ENCODE measurements around the gene GRAP2.
"Not testable (repeated sequence)": the region's sequence is repeated elsewhere in the genome, so short reads cannot be mapped to it uniquely, and the experiment has no call there.

The GRAP2 gene

DNA sequence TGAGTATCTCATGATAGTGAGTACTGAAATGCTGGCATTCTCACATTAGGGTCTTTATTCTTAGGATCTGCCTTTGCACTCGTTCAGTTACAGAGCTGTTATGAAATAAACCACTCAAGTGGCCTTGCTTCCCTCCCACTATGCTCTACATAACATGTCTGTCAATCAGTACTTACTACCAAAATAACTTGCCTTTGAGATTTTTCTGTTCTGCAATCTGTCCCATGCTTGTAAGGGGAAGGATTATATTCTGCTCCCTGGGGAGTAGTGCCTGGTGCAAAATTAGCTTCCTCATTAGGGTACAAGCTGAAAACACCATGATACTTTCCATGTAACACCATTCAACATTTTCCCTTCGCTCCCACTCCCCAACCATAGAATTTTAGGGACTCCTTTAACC is 1.9 kb upstream of the GRAP2 start:
- DNase-seq = no peak

DNA sequence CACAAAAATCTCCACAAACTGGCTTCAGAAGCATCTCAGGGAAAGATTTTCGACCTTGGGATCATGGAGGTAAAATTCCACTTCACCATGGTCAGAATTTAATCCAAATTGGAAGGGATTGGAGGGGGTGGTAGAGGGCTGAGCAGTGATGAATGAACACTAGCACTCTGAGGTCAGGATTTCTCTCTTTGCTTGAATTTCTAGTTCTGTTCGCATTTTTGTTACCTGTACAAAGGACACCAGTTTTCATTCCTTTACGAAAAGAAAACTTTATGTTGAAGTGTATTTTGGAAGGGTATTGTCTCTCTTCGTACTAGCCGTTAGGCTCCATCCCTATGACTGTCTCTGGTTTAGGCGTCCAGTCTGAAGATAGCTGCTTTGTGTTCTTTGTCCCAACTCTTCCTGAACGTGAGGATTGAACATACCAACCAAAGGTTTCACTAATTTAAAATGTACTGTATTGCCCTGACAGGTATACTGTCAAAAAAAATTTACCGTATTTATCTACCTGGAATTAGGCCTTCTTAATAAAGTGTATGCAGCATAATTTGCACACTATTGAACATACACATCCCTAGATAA is 772 bp downstream of the GRAP2 start:
- DNase-seq = no peak

DNA sequence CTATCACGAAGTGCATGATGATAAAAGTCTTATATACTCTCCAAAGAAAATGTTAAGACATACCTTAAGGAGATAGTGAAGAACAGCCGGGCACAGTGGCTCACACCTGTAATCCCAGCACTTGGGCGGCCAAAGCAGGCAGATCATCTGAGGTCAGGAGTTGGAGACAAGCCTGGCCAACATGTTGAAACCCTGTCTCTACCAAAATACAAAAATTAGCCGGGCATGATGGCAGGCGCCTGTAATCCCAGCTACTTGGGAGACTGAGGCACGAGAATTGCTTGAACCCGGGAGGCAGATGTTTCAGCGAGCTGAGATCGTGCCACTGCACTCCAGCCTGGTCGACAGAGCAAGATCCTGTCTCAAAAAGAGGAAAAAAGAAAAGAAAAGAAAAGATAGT is 3.1 kb downstream of the GRAP2 start:
- not testable (repeated sequence) for DNase-seq

DNA sequence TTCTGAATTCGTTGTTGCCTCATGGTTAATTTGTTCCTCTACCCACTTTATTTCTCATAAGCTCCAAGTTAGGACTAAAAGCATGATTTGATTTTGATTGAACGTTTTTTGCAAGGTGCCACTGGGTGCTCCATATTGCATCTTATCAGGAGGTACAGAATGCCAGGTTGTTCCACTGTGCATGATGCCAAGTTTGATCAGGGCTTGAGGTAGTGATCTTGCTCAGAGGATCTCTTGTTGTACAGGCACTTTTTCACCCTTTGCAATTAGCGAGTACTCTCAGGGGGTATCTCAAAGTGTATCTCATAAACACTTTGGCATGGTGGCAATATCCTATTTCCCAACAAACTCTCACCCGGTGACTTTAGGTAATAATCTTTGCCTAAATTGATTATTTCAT is 4.0 kb downstream of the GRAP2 start:
- DNase-seq = no peak

DNA sequence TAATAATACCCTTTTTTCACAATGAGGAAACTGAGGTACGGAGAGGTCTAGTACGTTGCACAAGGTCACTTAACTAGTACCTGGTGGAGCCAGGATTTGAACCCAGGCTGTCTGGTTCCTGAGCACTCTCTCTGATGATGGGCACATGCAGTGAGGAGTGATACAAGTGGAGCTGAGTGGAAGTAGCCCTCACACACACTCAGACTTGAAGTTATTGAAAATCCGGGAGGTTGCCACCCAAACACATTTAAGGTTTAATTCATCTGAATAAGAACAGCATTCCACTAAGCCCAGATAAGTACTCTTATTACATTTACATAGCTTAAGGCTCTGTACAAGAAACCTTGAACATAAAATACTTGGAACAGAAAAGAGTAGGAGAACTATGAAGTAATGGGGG is 4.8 kb downstream of the GRAP2 start:
- DNase-seq = no peak

DNA sequence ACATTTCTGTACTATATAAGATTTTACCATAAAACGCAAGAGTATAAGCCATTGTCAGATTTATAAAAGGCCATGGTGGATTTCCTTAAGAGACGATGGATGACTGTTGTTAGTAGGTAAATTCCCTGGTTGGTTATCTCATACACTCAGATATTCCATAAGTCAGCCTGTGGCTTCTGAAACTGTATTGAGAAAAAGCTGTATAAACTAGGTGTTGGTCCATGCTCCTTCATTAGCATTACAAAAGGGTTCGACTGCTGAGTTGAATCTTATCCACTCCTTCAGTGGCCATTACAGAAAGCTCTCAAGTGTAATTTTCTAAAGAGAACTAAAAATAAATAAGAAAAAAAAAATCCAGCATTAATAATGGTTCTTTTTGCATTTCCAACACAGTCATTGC is 5.3 kb downstream of the GRAP2 start:
- DNase-seq = no peak

DNA sequence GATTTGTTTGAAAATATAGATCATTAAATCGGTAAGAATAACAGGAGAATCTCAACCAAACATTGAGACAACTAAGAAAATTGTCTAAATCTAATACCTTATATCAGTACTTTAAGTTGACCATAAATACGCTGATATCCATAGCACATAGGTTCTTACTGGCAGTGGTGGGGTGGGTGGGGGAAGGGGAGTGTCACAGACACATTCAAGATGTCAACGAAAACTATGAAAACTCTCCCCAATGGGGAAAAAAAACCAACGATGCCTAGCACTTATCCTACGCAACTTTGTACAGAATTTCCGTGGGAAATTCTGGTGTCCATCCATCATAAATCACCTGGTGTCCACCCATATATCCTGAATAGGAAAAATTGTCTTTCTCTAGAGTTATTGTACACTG is 6.2 kb downstream of the GRAP2 start:
- DNase-seq = no peak

DNA sequence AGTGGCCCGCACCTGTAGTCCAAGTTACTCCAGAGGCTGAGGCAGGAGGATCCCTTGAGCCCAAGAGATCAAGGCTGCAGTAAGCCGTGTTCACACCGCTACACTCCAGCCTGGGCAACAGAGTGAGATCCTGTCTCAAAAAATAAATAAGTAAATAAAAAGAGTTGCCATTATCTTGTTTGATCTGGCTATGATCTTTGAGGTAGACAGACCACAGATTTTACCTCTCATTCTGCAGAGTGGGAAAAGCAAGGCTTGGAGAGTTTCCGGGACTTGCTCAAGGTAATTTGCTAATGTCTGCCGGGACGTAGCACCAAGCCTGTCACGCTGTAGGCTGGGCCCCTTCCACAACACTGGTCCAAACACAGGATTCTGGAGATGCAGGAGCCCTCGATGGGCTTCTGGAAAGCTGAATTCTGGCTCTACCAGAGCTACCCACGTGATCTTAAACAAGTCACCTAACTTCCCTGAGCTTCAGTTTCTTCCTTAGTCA is 6.8 kb downstream of the GRAP2 start:
- DNase-seq = no peak

DNA sequence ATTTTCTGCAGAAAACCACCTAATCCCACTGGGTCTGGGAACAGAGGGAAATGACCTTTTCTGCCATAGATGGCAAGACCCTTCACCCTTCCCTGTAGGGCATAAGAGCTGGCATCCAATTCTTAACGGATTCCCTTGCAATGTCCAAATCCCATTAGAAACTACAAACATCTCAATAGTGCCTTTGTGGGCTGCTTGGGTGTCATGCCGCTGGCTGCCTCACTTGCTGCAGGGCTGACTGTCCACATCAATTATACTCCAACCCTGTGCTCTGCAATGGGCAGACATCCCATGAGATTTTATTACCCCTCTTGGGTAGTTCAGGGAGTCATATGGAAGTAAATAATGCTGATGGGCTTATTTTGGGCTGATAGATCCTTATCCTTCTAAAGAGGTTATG is 7.3 kb downstream of the GRAP2 start:
- no peak for DNase-seq

DNA sequence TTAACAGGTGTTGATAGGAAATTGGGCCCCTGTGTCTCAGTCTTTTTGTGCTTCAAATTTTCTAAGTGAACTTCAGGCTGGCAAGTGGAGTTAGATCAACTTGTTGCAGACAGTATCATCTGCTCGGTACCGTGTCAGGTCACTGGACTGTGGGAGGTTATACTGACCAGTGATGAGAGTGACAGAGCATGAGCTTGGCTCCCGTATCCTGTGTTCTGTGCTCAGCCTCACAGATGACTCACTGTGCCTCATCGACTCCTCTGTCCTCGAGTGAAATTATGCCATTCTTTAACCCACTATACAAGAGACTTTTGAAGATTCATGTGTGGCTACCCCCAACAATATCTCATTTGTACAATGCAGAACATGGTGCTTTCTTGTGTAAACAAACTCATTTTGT is 7.9 kb downstream of the GRAP2 start:
- peak in 1 of 2 donors; percentile 40 for DNase-seq

DNA sequence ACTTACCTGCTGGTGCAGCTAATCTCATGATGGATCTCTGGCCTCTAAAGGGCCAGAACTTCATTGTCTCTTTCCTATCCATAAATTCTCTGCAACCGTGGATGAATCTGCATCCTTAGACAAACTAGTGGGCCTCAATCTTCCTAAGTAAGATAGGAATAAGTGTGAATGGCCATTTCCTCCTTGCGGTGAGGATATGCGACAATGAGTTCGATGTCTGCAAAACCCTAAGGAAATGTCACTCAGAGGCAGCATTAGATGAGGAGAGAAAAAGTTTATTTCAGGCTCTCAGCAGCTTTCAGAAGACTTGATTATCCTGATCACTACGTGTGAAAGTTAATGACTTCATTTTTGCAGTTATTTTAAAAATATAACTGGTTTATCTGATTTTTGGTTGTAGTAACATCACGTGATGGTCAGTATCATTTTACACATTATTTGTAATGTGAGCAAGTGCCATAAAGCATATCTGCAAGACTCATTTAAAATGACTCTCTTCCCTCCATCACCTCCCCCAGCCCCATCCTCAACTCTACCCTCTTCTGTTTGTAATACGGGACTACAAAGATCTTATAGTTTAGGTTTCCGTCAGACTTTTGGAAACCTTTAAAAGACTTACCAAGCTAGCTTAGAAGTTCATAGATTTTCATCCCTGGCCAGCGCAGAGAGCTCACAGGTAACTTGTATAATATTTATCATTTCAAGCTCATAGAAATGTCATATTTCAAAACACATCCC is 10.2 kb downstream of the GRAP2 start:
- no peak for DNase-seq

DNA sequence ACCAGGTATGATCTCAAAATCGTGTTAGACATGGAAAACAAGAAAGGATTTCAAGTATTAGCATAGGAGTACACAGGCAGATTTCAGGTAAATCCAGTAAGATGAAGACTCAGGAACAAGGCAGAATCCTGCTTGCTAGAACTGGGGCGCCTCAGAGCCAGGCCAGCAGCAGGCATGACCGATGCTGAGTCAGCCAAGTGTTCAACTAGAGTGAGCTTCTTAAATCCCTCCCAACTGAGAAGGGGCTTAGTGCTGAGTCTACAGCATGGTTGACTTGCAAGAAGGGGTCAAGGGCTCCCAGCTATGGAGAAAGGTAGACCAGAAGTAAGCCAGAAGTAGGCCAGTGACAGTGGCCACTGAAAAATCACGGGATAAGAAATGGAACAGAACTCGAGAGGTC is 12.4 kb downstream of the GRAP2 start:
- no peak for DNase-seq

DNA sequence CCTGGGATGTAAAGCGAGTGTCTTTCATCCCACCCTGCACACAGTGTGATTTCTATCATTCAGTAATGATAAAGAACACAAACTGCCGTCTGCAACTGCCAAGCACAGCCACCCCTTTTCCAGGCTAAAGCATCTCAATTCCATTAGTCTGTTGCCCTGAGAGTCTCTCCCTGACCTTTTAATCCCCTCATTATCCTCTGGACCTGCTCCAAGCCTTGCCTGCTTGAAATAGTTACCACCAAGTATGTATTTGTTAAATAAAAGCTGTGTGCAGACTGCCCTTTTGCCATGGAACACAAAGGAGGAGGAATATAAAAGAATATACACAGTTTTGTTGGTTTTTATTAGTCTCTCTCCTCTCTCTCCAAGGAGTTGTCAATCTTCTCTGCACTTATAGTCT is 13.0 kb downstream of the GRAP2 start:
- no peak for DNase-seq

DNA sequence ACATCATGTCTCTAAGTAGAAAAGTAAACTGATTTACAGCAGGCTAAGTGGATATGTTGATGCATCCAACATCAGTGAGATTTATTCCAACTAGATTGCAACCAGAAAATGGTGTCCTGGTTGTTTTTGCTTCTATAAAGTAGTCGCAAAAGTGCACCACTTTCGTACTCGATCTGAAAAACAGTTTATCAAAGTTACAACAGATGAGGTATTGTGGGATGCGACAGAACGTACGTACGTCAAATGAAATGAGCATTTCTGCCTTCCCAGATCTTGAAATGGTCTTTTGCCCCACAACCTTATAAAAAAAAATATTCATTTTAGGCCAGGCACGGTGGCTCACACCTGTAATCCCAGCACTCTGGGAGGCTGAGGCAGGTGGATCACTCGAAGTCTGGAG is 13.7 kb downstream of the GRAP2 start:
- DNase-seq = no peak

DNA sequence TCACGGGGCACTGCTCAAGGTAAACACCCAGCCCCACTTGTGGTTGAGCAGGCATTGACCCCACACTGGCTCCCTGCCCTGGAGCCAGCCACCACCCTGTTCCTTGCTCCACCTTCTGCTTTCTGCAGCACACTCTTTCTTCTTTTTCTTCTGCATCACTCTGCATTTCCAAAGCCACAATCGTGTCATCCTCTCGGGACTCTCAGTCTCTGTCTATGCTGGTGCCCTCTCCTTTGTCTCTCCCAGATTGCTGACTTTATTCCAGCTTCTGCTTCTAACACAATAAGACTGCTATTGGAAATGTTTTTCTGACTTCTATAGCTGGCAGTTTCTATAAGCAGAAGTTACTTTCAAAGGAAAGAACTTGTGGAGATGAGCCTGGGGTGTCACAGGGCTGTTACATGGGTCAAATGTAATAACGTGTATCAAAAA is 14.4 kb downstream of the GRAP2 start:
- no peak for DNase-seq

DNA sequence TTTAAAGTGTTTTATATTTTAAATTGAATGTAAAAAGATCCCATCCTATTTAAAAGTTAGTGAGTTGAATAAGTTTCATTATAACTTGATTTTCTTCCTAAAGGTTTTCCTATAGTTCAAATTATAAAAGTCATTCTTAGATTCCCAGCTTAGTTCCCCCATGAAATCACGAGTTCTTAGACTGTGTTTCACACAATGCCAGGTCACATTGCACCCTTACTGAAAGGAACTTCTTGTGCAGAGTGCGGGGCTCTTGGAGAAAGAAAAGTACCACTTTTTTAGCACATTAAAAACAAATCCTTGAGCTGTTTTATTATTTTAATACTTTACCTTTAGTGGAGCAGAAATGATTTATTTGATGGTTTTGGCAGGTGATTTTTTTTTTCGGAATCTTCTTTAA is 15.6 kb downstream of the GRAP2 start:
- DNase-seq = no peak

DNA sequence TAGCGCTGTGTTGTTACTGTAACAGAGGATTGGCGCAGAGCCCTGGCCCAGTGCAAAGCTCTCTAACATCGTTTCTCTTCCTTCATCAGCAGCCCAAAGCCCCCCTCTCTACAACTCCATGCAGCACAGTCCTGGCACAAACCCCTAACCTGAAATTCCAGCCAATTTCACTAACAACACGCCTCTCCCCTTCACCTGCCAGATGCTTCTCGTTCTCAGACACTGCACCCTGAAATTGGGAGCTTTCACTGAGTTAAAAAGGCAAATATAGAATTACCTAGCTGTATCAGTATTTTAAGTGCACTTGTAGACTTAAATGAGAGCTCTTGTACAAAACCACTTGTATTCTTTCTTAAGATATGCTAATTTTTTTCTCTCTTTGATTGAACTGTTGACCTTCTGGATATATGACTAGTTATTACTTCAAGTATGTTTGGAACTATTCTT is 16.3 kb downstream of the GRAP2 start:
- DNase-seq = no peak

DNA sequence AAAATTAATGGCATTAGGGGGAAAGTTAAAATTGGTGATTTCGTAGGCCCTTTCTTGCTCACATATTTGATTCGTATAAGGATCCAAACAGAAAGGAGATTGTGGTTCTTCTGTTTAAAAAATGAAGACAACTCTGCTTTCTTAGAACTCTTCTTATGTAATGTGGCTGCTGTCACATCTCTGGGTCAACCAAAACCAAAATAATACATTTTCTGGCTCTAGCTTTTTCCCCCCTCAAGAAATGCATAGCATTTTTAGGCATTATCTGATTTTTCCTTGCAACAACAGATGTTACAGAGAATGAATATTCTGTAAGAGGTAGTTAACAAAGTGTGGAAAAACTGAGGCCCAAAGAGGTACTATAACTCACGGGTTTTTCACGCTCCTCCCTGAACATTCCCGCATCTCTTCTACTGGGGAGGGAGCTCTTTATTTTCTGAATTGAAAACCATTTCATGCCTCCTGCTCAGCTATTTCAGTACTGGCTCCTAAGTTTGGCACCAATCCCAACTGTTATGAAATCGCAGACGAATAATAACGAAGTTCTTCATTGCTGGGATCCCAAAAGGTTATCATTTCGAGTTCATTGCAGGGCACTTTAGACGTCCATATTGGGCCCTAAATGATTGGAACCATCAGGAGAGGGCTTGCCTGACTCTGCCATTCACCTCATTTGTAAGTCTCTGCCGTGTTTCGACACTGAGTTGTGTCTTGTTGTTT is 17.1 kb downstream of the GRAP2 start:
- no peak for DNase-seq

DNA sequence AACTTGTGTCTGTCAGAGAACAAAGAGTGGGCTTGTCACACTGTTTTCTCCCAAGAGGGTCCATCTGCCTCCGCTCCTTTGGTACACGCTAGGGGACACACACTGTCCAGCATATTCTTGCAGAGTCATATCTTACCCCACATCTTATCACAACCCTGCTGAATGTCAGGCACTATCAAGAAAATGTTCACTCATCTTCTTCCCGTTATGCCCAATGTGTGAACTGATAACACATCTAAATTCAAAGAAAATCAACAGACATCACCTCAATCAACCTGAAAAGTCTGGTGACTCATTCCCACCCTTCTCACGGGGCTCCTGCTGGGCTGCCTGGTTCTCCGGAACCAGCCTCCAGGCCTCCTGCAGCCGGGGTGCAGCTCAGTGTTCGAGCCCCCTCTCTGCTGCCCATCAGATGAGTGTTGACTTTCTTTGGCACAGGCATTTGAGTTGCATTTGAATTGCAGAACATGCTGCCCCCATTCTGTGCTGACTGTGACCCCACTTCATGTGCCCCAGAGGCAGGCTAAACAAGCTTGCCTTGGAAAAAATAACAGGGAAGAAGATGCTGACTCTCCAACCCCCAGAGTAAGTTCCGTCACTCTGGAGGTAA is 19.4 kb downstream of the GRAP2 start:
- peak; percentile 66 for DNase-seq

DNA sequence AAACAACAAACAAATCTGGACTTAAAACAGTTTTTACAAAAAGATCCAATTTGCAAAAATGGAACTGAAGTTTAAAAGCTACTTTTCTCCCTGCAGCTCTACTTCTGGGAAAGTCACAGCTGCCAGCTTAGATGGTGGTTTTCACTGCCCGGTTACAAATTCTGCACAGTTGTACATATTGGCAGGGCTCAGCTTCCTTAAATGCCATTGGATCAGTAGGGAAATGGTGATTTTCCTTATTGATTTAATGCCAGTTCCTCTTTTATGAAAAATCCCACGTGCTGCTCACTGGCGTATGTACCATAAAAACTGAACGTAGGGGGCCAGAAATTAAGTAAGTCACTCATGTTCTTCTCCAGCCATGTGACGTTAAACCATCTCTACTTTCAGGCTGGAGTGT is 22.8 kb downstream of the GRAP2 start:
- DNase-seq = no peak

DNA sequence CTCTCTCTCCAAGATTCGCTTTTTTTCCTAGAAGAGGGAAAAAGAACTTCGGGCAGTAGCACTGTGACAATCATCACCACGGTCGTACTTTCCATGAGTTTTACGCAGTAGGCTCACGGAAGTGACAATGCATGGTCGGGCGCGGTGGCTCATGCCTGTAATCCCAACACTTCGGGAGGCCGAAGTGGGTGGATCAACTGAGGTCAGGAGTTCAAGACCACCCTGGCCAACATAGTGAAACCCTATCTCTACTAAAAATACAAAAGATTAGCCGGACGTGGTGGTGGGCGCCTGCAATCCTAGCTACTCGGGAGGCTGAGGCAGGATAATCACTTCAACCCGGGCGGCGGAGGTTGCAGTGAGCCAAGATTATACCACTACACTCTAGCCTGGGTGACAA is 23.4 kb downstream of the GRAP2 start:
- no peak for DNase-seq

DNA sequence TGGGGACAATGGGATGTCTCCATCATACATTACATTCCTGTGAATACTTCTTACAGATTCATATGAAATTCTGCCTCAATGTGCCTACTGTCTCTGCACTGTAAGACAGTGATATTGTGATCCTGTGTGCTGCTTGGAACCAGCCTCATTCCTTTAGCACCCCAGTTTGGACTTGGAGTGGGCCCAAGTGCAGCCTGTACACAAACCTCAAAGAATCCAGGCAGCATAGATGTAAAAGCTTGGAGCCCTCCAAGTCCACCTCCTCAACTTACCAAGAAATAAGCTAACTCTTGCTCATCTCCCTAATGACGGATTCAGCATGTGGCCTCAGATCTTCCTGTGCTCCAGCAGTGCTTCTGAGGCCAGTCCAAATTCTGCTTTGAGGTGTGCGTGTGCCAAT is 24.4 kb downstream of the GRAP2 start:
- DNase-seq = no peak

DNA sequence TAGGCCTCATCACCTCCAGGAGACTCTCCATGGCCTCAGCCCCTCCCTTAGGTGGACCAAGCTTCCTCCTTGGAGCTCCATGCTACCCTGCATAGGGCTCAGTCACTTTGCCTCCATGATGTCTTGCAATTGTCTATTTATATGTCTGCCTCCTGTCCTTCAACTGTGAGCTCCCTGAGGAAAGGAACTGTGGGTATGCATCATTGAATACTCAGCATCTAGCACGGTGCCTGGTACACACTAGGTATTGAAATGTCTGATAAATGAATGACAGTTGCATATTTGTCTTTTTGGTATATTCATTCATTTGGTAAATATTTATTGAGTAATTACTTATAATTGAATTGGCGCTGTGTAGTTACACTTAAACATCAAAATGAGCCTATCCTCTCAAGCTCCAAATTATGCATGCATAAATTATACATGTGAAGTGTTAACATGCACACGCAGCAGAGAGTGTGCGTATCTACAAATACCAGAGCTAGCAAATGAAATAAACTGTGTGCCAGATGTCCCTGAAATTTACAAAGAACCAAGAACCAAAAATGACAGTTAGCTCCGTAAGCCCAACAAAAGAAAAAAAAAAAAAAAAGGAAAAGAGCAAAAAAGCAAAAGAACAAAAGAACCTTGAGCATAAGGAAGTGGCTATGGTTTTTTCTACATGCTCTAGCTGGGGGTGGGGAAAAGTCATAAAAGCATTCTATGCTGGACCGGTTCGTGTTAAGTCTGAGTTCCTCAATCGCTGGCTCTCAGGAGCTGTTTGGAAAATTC is 25.2 kb downstream of the GRAP2 start:
- DNase-seq = no peak
